IMR-90 (cell line): ENCODE data around the gene TESK2. TPM values are rescaled to one million over a fixed set of nuclear protein-coding genes. Genes with fewer than 3 reads are reported as not detected.
"Not testable (repeated sequence)": the region's sequence is repeated elsewhere in the genome, so short reads cannot be mapped to it uniquely, and the experiment has no call there.

Experiments used
- ATAC-seq: fragments of 200-7000 bp; cut with Tn5 transposase; 2 replicates; pipeline ENCODE4 v1.9.1; 2020; ENCODE audit warnings: low read depth, mild to moderate bottlenecking, moderate library complexity
- BruUV-seq: library from RNA; stranded (reverse); fragments of 400-500 nt; replicated peaks from 2 replicates; lab custom pipeline; 2021; lab: Mats Ljungman, UMichigan
- CTCF ChIA-PET: fragments of 300-600 bp; formaldehyde crosslinking; extraction: SDS; loops from one replicate; lab custom pipeline; 2021; ENCODE audit warnings: antibody characterized with exemption; lab: Yijun Ruan, JAX
- POLR2A ChIA-PET: fragments of 300-600 bp; sonication (Branson Sonifier 250); formaldehyde crosslinking; loops from one replicate; lab custom pipeline; 2022; ENCODE audit warnings: antibody characterized with exemption; ENCODE audit not compliant: unreplicated experiment; lab: Charles Lee
- DNase-seq: peaks from one replicate; pipeline ENCODE4 v3.0.0; 2013
- H2AFZ ChIP-seq: replicated peaks from 2 replicates; pipeline ENCODE3; 2013; ENCODE audit warnings: low read length, mild to moderate bottlenecking; ENCODE audit not compliant: poor library complexity
- H2AK5ac ChIP-seq: 2 replicates; pipeline ENCODE4 v1.6.1; 2013; ENCODE audit warnings: low read depth, low read length, inconsistent platforms
- H2AK9ac ChIP-seq: replicated peaks from 2 replicates; pipeline ENCODE3; 2013; ENCODE audit warnings: mild to moderate bottlenecking, low read depth, low read length, moderate library complexity; ENCODE audit not compliant: poor library complexity
- H2BK120ac ChIP-seq: 2 replicates; pipeline ENCODE4 v1.6.1; 2013; ENCODE audit warnings: low read depth, low read length, inconsistent platforms
- H2BK15ac ChIP-seq: 3 replicates; pipeline ENCODE4 v1.6.1; 2013; ENCODE audit warnings: low read depth, low read length, inconsistent platforms
- H2BK20ac ChIP-seq: 2 replicates; pipeline ENCODE4 v1.6.1; 2013; ENCODE audit warnings: low read depth, mild to moderate bottlenecking, inconsistent platforms, low read length, moderate library complexity
- H2BK5ac ChIP-seq: 2 replicates; pipeline ENCODE4 v1.6.1; 2013; ENCODE audit warnings: mild to moderate bottlenecking, low read depth, low read length, inconsistent platforms; ENCODE audit not compliant: poor library complexity, severe bottlenecking
- H3K14ac ChIP-seq: replicated peaks from 2 replicates; pipeline ENCODE4 v1.6.1; 2013; ENCODE audit warnings: low read depth, low read length, inconsistent platforms
- H3K18ac ChIP-seq: 2 replicates; pipeline ENCODE4 v1.6.1; 2013; ENCODE audit warnings: low read depth, low read length, control low read depth
- H3K23ac ChIP-seq: 2 replicates; pipeline ENCODE4 v1.6.1; 2013; ENCODE audit warnings: low read depth, low read length, inconsistent platforms
- H3K27ac ChIP-seq: 2 replicates; pipeline ENCODE4 v1.5.1; 2013; ENCODE audit warnings: mild to moderate bottlenecking, control low read depth, low read length; ENCODE audit not compliant: insufficient read depth
- H3K27me3 ChIP-seq: 2 replicates; pipeline ENCODE4 v1.6.1; 2013; ENCODE audit warnings: low read length; ENCODE audit not compliant: control insufficient read depth, insufficient read depth
- H3K36me3 ChIP-seq: 2 replicates; pipeline ENCODE4 v1.6.1; 2013; ENCODE audit warnings: low read length, mixed read lengths; ENCODE audit not compliant: control insufficient read depth, insufficient read depth
- H3K4ac ChIP-seq: 2 replicates; pipeline ENCODE4 v1.6.1; 2013; ENCODE audit warnings: low read depth, low read length, inconsistent platforms
- H3K4me1 ChIP-seq: 2 replicates; pipeline ENCODE4 v1.6.1; 2013; ENCODE audit warnings: low read length, mixed read lengths; ENCODE audit not compliant: control insufficient read depth, insufficient read depth
- H3K4me2 ChIP-seq: 2 replicates; pipeline ENCODE4 v1.6.1; 2013; ENCODE audit warnings: low read depth, mild to moderate bottlenecking, control low read depth, low read length, moderate library complexity
- H3K4me3 ChIP-seq: 2 replicates; pipeline ENCODE4 v1.5.1; 2013; ENCODE audit warnings: low read depth, mild to moderate bottlenecking, control low read depth, low read length, moderate library complexity; ENCODE audit not compliant: insufficient read depth
- H3K56ac ChIP-seq: 2 replicates; pipeline ENCODE4 v1.6.1; 2013; ENCODE audit warnings: low read length, inconsistent platforms; ENCODE audit not compliant: insufficient read depth; ENCODE audit errors: extremely low read depth
- H3K79me1 ChIP-seq, 2 experiments: 2 replicates each; pipeline ENCODE4 v1.6.1; 2013; ENCODE audit warnings: low read length in 2 of 2, inconsistent platforms in 1 of 2, low read depth in 1 of 2
- H3K9ac ChIP-seq: 2 replicates; pipeline ENCODE4 v1.6.1; 2013; ENCODE audit warnings: low read depth, low read length, control low read depth
- H3K9me1 ChIP-seq: 2 replicates; pipeline ENCODE4 v1.6.1; 2013; ENCODE audit warnings: low read length, inconsistent platforms; ENCODE audit not compliant: insufficient read depth
- H3K9me3 ChIP-seq: 2 replicates; pipeline ENCODE4 v1.6.1; 2013; ENCODE audit warnings: low read length; ENCODE audit not compliant: control insufficient read depth, insufficient read depth
- H4K20me1 ChIP-seq: 2 replicates; pipeline ENCODE4 v1.6.1; 2013; ENCODE audit warnings: low read length, inconsistent platforms; ENCODE audit not compliant: insufficient read depth
- H4K5ac ChIP-seq: 2 replicates; pipeline ENCODE4 v1.6.1; 2013; ENCODE audit warnings: mild to moderate bottlenecking, low read depth, low read length, control low read depth
- H4K8ac ChIP-seq, 2 experiments: 2 replicates each; pipeline ENCODE4 v1.6.1; 2013; ENCODE audit warnings: low read depth in 2 of 2, low read length in 2 of 2, control low read depth in 1 of 2, inconsistent platforms in 1 of 2
- H4K91ac ChIP-seq: 2 replicates; pipeline ENCODE4 v1.6.1; 2013; ENCODE audit warnings: low read depth, low read length, inconsistent platforms; ENCODE audit not compliant: insufficient read depth
- WGBS, 2 experiments: methylation state at CpG; one replicate each; pipeline versions ENCODE4 v1.1.5 to v1.1.7; 2013; ENCODE audit warnings: missing lambda C conversion rate in 2 of 2; ENCODE audit not compliant: insufficient read length in 1 of 2; ENCODE audit errors: extremely low coverage in 2 of 2; 5-methylcytosine and 5-hydroxymethylcytosine counted together
- dilution Hi-C: fragments of 300-500 bp; cut with HindIII; formaldehyde crosslinking; loops from one replicate; pipeline ENCODE4 v1.14.3; 2018; ENCODE audit warnings: low sequenced_read_pairs; ENCODE audit not compliant: unreplicated experiment
- in situ Hi-C: fragments of 300-500 bp; cut with MboI; formaldehyde crosslinking; loops from 3 replicates; pipeline ENCODE4 v1.14.3; 2019; ENCODE audit warnings: low sequenced_read_pairs, inconsistent platforms, mixed read lengths
- intact Hi-C: fragments of 100-400 bp; cut with micrococcal nuclease; formaldehyde crosslinking; loops from 2 replicates; pipeline ENCODE4 v1.10.0; 2022
- polyA plus RNA-seq, 3 experiments: library from polyadenylated mRNA; depleted of rRNA; stranded (reverse); fragments of >200 nt; gene quantifications; 2 replicates each; pipeline ENCODE4 v1.2.3, GENCODE V29; 2012; ENCODE audit warnings: low replicate concordance in 1 of 3
- total RNA-seq: library from RNA; depleted of rRNA; stranded (reverse); fragments of >200 nt; gene quantifications from 2 replicates; pipeline ENCODE4 v1.2.3, GENCODE V29; 2012

TESK2 gene
- total and polyA plus RNA-seq, 2 of the 4 experiments (the other 2 are of a cell fraction), result 0.90 to 1.3 TPM

- H4K91ac ChIP-seq, H3K14ac ChIP-seq, ATAC-seq, BruUV-seq, H3K23ac ChIP-seq, H3K4me3 ChIP-seq, H2AK9ac ChIP-seq, CTCF ChIA-PET, H2BK20ac ChIP-seq, H4K5ac ChIP-seq, in situ Hi-C loops, H3K9me3 ChIP-seq, H3K56ac ChIP-seq, dilution Hi-C loops, H3K27me3 ChIP-seq, H3K4ac ChIP-seq, POLR2A ChIA-PET, H2BK15ac ChIP-seq, H2AK5ac ChIP-seq, H2BK120ac ChIP-seq, H2AFZ ChIP-seq, H3K9ac ChIP-seq, H3K9me1 ChIP-seq: not testable (repeated sequence)
- H4K20me1 ChIP-seq, result peaks cover 53% of the 10 kb centered on the region
- H3K4me1 ChIP-seq, result peaks cover 17% of the 10 kb centered on the region
- WGBS, 2 experiments, result no CpG with 5 or more reads among the region's 9 CpGs
- peak overlapping the region in 1 of 2 experiments; percentile 46; a peak in 1 of 4 replicates for H4K8ac ChIP-seq
- peak; percentile 58 for DNase-seq
- H3K27ac ChIP-seq, result peak overlapping the region; percentile 55
- intact Hi-C loops, result loop anchor here (5.0 kb wide), 1 partner anchor 174 kb away; the partner anchor contains the start of genes GPBP1L1 and TMEM69
- 0 out of 2 replicates have a peak overlapping the region, but pooled peaks have one; percentile 10 for H3K4me2 ChIP-seq
- peaks cover 60% of the 10 kb centered on the region for H3K36me3 ChIP-seq
- peaks cover 8 to 61% of the 10 kb centered on the region in 2 experiments for H3K79me1 ChIP-seq
- H3K18ac ChIP-seq, result peak overlapping the region; percentile 61; the same call in 1 of the 2 replicates
- peak overlapping the region; percentile 73 for H2BK5ac ChIP-seq
Measured at GRCh38 chr1:45513532-45514260, 22.7 kb upstream of the TESK2 start.
